ENCODE measurements around the gene UBXN11. TPM values are rescaled to one million over a fixed set of nuclear protein-coding genes. Genes with fewer than 3 reads are reported as not detected.

The UBXN11 gene, protein sequence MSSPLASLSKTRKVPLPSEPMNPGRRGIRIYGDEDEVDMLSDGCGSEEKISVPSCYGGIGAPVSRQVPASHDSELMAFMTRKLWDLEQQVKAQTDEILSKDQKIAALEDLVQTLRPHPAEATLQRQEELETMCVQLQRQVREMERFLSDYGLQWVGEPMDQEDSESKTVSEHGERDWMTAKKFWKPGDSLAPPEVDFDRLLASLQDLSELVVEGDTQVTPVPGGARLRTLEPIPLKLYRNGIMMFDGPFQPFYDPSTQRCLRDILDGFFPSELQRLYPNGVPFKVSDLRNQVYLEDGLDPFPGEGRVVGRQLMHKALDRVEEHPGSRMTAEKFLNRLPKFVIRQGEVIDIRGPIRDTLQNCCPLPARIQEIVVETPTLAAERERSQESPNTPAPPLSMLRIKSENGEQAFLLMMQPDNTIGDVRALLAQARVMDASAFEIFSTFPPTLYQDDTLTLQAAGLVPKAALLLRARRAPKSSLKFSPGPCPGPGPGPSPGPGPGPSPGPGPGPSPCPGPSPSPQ
- 55.0 TPM for total RNA-seq
- 30.2 TPM for polyA plus RNA-seq (ENCODE audit: insufficient read depth, low read depth, low replicate concordance)
- long read RNA-seq, donor 1, partial matches to known transcripts: 0 of 11 reads
- long read RNA-seq, donor 1, other reads (novel, unspliced or antisense): 6 of 11 reads
- long read RNA-seq, donor 2, partial matches to known transcripts: 0 of 2 reads
- long read RNA-seq, donor 2, other reads (novel, unspliced or antisense): 0 of 2 reads
- long read RNA-seq, donor 3, partial matches to known transcripts: 0 of 2 reads
- long read RNA-seq, donor 3, other reads (novel, unspliced or antisense): 0 of 2 reads
- long read RNA-seq, donor 4, partial matches to known transcripts: 5 of 7 reads
- long read RNA-seq, donor 4, other reads (novel, unspliced or antisense): 0 of 7 reads
- long read RNA-seq, donor 5: 0 reads
- long read RNA-seq, donor 6, partial matches to known transcripts: 0 of 1 reads
- long read RNA-seq, donor 6, other reads (novel, unspliced or antisense): 0 of 1 reads
- long read RNA-seq, donor 7, transcript UBXN11-213 (14 exons, 2,646 nt): minor isoform, 10 of 118 reads
- long read RNA-seq, donor 7, transcript UBXN11-202 (14 exons, 1,555 nt): minor isoform, 7 of 118 reads
- long read RNA-seq, donor 7, transcript UBXN11-214 (13 exons, 2,542 nt): major isoform, 15 of 118 reads
- long read RNA-seq, donor 7, partial matches to known transcripts: 21 of 118 reads
- long read RNA-seq, donor 7, other reads (novel, unspliced or antisense): 64 of 118 reads
- long read RNA-seq, donor 8, partial matches to known transcripts: 0 of 2 reads
- long read RNA-seq, donor 8, other reads (novel, unspliced or antisense): 0 of 2 reads
- long read RNA-seq, donor 9: 0 reads
- long read RNA-seq, donor 10, partial matches to known transcripts: 0 of 3 reads
- long read RNA-seq, donor 10, other reads (novel, unspliced or antisense): 0 of 3 reads

DNA sequence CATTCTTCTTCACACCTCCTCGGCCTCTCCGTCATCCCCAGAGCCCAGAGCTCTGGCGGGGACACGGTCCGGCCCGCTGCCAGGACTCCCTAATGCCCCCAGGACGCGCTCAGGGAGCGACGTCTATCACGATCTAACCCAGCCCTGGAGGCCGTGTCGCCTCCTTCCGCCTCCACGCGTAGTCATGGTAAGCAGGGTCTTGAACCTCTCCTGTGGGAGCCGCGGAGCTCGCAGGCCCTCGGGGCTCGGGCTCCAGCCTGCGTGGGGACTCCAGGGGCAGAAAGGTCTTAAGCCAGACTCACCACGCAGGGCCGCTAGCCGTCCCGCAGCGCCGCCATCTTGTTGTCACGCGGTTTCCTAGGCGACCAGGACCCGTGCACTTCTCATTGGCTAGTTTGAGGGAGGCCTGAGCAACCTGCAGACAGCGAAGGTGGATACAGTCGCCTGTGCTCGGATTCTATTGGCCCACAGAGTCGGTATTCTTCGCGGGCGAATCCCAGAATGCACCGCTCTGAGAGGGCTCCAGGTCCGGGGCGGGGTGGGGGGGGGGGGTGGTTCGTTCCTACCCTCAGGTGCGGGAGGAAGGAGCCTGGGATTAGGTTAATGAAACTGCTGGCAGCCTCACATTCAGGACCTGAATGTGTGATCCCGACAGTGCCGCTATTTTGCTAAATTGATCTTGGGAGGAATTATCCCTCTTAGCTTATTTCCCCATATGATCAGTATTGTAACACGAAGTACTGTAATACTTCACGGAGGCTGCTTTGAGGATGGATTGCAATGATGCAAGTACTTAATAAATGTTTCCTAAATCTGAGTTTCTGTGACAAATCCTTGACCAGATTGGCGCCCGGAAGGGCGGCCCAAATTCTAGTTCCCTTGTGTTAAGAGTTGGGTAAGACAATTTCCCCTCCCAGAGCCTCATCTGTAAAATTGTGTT, at the start of gene UBXN11:
UBXN11 (minus strand) TSS at position 347 of the 940 bp plus-strand sequence. CDS start 3,753 bp downstream, outside the sequence.
- Histone ChIP-seq H3K9ac (ENCODE audit: low read length in 3 of 3) (peak within 1 kb of the TSS; percentile 64 to 68 (median 67)), H3K9me3 (ENCODE audit: control insufficient read depth in 2 of 3, insufficient read depth in 1 of 3, low read length in 3 of 3) (no peaks in the 10 kb centered on the region), H3K27me3 (ENCODE audit: control insufficient read depth, insufficient read depth, low read length) (no peaks in the 10 kb centered on the region), H3K36me3 (ENCODE audit: control insufficient read depth in 2 of 3, insufficient read depth in 3 of 3, low read length in 3 of 3) (no peaks in the 10 kb centered on the region), H3K4me3 (ENCODE audit: low read length in 3 of 3) (peak within 1 kb of the TSS; percentile 77 to 87 (median 82)), H3K4me1 (ENCODE audit: control insufficient read depth in 2 of 3, insufficient read depth in 2 of 3, low read depth in 1 of 3, low read length in 3 of 3) (peaks cover 0 to 7% (median 5%) of the 10 kb centered on the region in 3 donors), H3K27ac (ENCODE audit: low read depth in 2 of 2, low read length in 2 of 2) (no peak within 1 kb of the TSS)
- intact Hi-C loops (cut with DNase I): no loop called here
- TF ChIP-seq, protein P1, sequence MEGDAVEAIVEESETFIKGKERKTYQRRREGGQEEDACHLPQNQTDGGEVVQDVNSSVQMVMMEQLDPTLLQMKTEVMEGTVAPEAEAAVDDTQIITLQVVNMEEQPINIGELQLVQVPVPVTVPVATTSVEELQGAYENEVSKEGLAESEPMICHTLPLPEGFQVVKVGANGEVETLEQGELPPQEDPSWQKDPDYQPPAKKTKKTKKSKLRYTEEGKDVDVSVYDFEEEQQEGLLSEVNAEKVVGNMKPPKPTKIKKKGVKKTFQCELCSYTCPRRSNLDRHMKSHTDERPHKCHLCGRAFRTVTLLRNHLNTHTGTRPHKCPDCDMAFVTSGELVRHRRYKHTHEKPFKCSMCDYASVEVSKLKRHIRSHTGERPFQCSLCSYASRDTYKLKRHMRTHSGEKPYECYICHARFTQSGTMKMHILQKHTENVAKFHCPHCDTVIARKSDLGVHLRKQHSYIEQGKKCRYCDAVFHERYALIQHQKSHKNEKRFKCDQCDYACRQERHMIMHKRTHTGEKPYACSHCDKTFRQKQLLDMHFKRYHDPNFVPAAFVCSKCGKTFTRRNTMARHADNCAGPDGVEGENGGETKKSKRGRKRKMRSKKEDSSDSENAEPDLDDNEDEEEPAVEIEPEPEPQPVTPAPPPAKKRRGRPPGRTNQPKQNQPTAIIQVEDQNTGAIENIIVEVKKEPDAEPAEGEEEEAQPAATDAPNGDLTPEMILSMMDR (IDR thresholded peaks at IDR 0.05; ENCODE audit: borderline replicate concordance, extremely low read depth, insufficient read depth): no peak
- DNase-seq: peak; percentile 95 to 98 (median 96)
- no peak for FAIRE-seq

DNA sequence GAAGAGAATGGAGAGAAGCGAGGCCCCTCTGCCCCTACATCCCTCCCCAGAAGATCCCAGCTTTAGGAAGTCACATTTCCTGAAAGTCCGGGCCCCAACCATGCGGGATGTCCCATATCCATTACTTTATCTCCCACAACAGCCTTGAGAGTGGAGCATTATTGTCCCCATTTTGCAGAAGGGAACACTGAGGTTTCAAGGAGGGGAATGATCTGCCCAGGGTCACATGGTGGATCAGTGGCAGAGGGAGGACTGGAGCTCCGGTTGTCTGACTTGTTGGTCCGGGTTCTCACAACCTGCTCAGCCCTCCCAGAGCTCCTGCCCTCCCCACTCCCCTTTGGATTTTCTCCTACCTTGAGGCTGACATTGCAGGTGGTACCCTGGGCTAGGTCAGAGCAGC, 49.7 kb upstream of the UBXN11 start:
- Histone ChIP-seq H3K4me3 (ENCODE audit: low read length in 3 of 3) (no peak overlapping the region), H3K36me3 (ENCODE audit: control insufficient read depth in 2 of 3, insufficient read depth in 3 of 3, low read length in 3 of 3) (no peaks in the 10 kb centered on the region), H3K27me3 (ENCODE audit: control insufficient read depth, insufficient read depth, low read length) (peaks cover 10% of the 10 kb centered on the region), H3K4me1 (ENCODE audit: control insufficient read depth in 2 of 3, insufficient read depth in 2 of 3, low read depth in 1 of 3, low read length in 3 of 3) (peaks cover 0 to 4% (median 4%) of the 10 kb centered on the region in 3 donors), H3K9me3 (ENCODE audit: control insufficient read depth in 2 of 3, insufficient read depth in 1 of 3, low read length in 3 of 3) (no peaks in the 10 kb centered on the region), H3K27ac (ENCODE audit: low read depth in 2 of 2, low read length in 2 of 2) (no peak overlapping the region), H3K9ac (ENCODE audit: low read length in 3 of 3) (no peak overlapping the region)
- no peak for DNase-seq
- intact Hi-C loops (cut with DNase I): no loop called here
- FAIRE-seq: no peak
- TF ChIP-seq, protein P1 (IDR thresholded peaks at IDR 0.05; ENCODE audit: borderline replicate concordance, extremely low read depth, insufficient read depth): no peak

DNA sequence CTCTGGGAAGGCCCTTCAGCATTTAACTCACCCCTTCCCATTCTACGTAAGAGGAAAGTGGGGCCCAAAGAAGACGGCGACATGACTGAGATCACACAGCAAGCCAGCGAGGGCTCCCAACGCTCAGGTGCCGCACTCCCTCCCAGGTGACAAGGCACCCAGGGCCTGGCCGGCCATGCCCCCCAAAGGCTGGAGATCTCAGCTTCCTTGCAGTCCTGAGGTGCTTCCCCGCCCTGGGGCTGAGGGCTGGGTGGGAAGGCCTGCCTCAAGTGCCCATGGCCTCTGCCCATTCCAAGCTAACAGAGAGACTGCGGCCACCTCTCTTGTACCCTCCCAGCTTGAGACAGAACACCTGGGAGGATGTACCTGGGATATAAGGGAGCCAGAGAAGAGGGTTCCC, 48.5 kb upstream of the UBXN11 start:
- FAIRE-seq (no peak), DNase-seq (no peak)
- Histone ChIP-seq H3K9me3 (ENCODE audit: control insufficient read depth in 2 of 3, insufficient read depth in 1 of 3, low read length in 3 of 3) (no peaks in the 10 kb centered on the region), H3K4me3 (ENCODE audit: low read length in 3 of 3) (no peak overlapping the region), H3K36me3 (ENCODE audit: control insufficient read depth in 2 of 3, insufficient read depth in 3 of 3, low read length in 3 of 3) (no peaks in the 10 kb centered on the region), H3K4me1 (ENCODE audit: control insufficient read depth in 2 of 3, insufficient read depth in 2 of 3, low read depth in 1 of 3, low read length in 3 of 3) (peaks cover 0 to 4% (median 4%) of the 10 kb centered on the region in 3 donors), H3K27ac (ENCODE audit: low read depth in 2 of 2, low read length in 2 of 2) (no peak overlapping the region), H3K27me3 (ENCODE audit: control insufficient read depth, insufficient read depth, low read length) (peaks cover 2% of the 10 kb centered on the region), H3K9ac (ENCODE audit: low read length in 3 of 3) (no peak overlapping the region)
- intact Hi-C loops (cut with DNase I): no loop called here
- TF ChIP-seq, protein P1 (IDR thresholded peaks at IDR 0.05; ENCODE audit: borderline replicate concordance, extremely low read depth, insufficient read depth): no peak
